Urothelium cell line (cell line): ENCODE data around the gene BTN3A1.
"Not testable (repeated sequence)": the region's sequence is repeated elsewhere in the genome, so short reads cannot be mapped to it uniquely, and the experiment has no call there.

Experiments used
- DNase-seq: peaks from one replicate; pipeline ENCODE4 v3.0.0; 2011; ENCODE audit warnings: low spot score, mixed read lengths
- FAIRE-seq: peaks from 2 replicates; lab custom pipeline; 2011; peaks lifted over from hg19 to GRCh38; lab: Jason Lieb, UNC

Gene BTN3A1

GRCh38 chr6:26412228-26412627 is 10.2 kb downstream of the BTN3A1 start:
- DNase-seq (no peak), FAIRE-seq (no peak)

GRCh38 chr6:26412954-26413353 is 10.9 kb downstream of the BTN3A1 start:
- FAIRE-seq (no peak), DNase-seq (no peak)

- FAIRE-seq: no peak
- DNase-seq: no peak
These were observed 12.2 kb downstream of the BTN3A1 start for GRCh38 chr6:26414281-26414680.

DNA sequence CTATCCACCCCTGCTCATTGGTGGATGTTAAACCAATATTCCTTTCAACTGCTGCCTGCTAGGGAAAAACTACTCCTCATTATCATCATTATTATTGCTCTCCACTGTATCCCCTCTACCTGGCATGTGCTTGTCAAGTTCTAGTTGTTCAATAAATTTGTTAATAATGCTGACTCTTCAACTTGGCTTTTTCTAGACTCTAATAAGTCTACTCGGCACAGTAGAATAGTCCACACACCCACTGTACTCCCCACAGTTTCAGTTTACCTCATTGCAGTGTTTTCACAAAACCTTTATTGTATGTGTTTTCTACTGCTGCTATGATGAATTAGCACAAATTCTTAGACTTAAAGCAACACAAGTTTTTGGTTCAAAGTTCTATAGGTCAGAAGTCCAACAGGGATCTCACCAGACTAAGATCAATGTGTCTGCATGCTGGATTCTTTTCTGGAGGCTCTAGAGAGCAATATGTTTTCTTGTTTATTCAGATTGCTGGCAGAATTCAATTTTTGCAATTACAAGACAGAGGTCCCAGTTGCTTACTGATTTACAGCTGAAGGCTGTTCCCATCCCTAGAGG is 13.1 kb downstream of the BTN3A1 start:
- FAIRE-seq: no peak
- DNase-seq: no peak

DNA sequence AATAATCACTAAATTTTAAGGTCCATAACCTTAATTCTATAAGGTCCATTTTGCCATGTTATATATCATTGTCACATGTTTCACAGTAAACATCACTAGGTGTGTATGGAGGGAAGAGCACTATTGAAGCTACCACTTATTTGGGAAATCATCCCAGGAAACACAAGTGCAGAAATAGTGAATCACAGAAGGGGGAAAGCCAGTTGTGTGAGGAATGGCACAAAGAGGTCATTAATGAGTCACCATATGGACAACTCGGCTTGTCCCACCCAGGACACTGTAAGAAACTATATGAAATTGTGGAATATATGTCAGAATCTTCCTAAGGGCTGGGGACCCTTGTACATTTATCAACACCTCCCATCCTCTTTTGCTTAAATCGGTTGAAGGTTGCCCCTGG is 13.7 kb downstream of the BTN3A1 start:
- FAIRE-seq (no peak), DNase-seq (no peak)

DNA sequence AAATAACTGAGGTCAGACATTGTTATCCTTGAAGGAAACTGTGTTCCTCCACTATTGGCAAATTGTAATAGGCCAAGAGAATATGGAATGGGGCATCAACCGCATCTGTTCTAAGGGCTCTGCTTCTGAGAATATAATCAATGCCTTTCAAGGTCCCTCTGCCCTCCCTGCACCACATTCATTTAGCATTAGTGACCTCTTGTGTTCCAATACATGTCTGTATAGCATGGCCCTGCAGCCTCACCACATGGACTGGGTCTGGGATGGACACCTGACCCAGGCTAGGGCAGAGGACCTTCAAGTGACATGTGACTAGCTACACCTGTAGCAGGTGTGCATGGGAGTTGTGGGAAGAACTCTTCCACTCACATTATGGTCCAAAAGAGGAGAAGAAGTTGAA is 14.2 kb downstream of the BTN3A1 start:
- FAIRE-seq (no peak), DNase-seq (no peak)

- not testable (repeated sequence) for DNase-seq, FAIRE-seq
These were observed 16.0 kb downstream of the BTN3A1 start for GRCh38 chr6:26418077-26418476.

GRCh38 chr6:26418795-26419194 is 16.7 kb downstream of the BTN3A1 start:
- DNase-seq, FAIRE-seq: not testable (repeated sequence)

- FAIRE-seq: no peak
- DNase-seq: peak; percentile 43
These were observed 18.7 kb downstream of the BTN3A1 start for GRCh38 chr6:26420688-26421171.

GRCh38 chr6:26421259-26422144 is 19.4 kb downstream of the BTN3A1 start:
- FAIRE-seq (no peak), DNase-seq (peak; percentile 89)

DNA sequence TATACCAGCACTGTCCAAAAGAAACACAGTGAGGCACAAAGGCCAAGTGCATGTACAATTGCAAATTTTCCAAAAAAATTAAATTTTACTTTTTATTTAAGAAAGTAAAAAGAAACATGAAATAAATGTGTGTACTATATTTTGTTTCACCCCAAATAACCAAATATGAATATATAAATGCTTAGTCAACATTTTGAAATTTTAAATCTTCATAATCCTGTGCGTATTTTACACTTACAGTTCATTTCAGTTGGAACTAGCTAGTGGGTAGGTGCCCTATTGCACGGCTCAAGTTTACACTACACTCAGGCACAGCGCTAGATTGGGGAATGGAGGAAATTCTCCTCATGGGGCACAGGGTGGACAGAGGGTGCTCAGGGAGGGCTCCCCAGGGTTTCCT is 20.3 kb downstream of the BTN3A1 start:
- FAIRE-seq (no peak), DNase-seq (no peak)

- FAIRE-seq (no peak), DNase-seq (no peak)
These were observed 24.8 kb downstream of the BTN3A1 start for GRCh38 chr6:26426691-26427450.

- no peak for DNase-seq
- FAIRE-seq: no peak
These were observed 25.4 kb downstream of the BTN3A1 start for GRCh38 chr6:26427451-26427809.

DNA sequence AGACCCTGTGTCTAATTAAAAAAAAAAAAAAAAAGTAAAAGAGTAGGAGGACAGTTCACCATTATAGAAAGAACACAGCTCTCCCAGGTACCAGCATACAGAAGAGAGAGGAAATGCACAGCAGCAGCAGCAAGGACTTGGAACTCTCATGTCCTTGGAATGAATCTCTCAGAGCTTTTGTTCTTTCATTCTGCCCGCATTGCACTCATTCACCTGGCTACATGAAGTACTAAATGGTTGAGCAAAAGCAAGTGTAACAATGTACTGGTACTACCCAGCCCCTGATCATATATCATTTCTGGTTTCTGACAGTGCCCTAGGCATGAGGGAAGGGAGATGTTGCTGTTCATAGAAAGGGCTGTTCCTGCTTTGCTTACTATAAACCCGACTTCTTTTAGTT is 26.1 kb downstream of the BTN3A1 start:
- DNase-seq: no peak
- FAIRE-seq: no peak

DNA sequence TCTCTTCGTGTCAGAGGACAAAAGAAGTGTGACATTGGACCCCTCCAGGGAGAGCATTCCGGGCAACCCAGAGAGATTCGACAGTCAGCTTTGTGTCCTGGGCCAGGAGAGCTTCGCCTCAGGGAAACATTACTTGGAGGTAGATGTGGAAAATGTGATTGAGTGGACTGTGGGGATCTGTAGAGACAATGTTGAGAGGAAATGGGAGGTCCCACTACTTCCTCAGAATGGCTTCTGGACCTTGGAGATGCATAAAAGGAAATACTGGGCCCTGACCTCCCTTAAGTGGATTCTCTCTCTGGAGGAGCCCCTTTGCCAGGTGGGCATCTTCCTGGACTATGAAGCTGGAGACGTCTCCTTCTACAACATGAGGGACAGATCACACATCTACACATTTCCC is 28.7 kb downstream of the BTN3A1 start:
- FAIRE-seq: no peak

DNA sequence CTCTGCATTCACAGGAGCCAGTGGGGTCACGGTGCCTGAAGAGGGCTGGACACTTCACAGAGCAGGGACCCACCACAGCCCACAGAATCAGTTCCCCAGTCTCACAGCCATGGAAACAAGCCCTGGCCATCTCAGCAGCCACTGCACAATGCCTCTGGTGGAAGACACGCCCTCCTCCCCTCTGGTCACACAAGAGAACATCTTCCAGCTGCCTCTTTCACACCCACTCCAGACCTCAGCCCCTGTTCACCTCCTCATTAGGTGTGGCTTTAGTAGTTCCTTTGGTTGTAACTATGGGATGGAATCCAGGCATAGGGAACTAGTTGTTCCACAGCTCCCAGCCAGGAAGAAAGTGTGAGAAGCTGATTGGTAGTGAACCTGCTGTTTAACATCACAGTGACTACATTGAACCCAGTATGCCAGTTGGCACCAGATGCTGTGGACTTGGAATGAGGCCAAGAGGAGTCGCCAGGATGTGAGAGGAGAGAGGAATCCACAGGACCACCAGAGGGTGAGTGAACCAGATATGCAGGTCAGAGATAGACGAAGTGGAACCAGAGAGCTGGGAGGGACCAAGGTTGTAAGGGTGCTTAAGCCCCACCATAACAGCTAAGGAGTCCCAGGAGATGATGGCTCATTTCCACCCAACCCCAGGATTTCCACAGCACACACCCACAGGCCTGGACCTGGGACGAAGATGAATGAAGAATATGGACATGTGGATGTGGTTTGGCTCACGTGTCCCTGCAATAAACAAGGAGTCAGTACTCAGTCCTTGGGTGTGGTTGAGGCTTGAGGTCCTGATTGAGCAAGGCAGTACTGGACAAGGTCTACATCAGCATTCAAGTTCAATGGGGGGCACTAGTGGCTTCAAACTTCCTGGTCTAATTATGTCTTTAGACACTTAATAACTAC is 29.4 kb downstream of the BTN3A1 start:
- no peak for FAIRE-seq

More for the DNA sequence above, 28.7 kb downstream of the BTN3A1 start:
- DNase-seq: no peak

GRCh38 chr6:26432627-26433201 is 30.6 kb downstream of the BTN3A1 start:
- DNase-seq: no peak
- FAIRE-seq: no peak

More for the DNA sequence above, 29.4 kb downstream of the BTN3A1 start:
- no peak for DNase-seq

- not testable (repeated sequence) for DNase-seq, FAIRE-seq
These were observed 31.6 kb downstream of the BTN3A1 start for GRCh38 chr6:26433680-26434079.

- no peak for DNase-seq
These were observed 33.9 kb downstream of the BTN3A1 start for GRCh38 chr6:26436018-26436417.

GRCh38 chr6:26437550-26437949 is 35.5 kb downstream of the BTN3A1 start:
- FAIRE-seq (no peak), DNase-seq (no peak)

More at GRCh38 chr6:26436018-26436417, 33.9 kb downstream of the BTN3A1 start:
- FAIRE-seq: no peak
